SIG-M5 treated with dmso at 0.1 percent for 504 hours (cell line): ENCODE results near the gene TNFAIP6.
"Not testable (repeated sequence)": the region's sequence is repeated elsewhere in the genome, so short reads cannot be mapped to it uniquely, and the experiment has no call there.

Source experiments
- DNase-seq: peaks from one replicate; lab custom pipeline; 2025; ENCODE audit not compliant: unreplicated experiment; lab: John Stamatoyannopoulos, UW

Gene TNFAIP6

GRCh38 chr2:151410485-151410834 lies 53.1 kb downstream of the TNFAIP6 start:
- peak; percentile 24 for DNase-seq

- no peak for DNase-seq
Observed at GRCh38 chr2:151417650-151418049, 60.3 kb downstream of the TNFAIP6 start.

DNA sequence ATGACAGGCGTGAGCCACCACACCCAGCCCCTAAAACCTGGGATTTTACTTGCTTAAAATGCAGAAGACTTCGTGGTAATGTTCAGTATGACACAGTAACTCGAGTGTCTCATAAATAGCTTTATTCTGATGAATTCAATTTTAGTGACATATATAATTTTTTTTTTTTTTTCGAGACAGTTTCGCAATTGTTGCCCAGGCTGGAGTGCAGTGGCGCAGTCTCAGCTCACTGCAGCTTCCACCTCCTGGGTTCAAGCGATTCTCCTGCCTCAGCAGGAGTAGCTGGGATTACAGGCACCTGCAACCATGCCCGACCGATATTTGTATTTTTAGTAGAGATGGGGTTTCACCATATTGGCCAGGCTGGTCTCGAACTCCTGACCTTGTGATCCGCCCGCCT lies 64.3 kb downstream of the TNFAIP6 start:
- DNase-seq, result not testable (repeated sequence)

DNA sequence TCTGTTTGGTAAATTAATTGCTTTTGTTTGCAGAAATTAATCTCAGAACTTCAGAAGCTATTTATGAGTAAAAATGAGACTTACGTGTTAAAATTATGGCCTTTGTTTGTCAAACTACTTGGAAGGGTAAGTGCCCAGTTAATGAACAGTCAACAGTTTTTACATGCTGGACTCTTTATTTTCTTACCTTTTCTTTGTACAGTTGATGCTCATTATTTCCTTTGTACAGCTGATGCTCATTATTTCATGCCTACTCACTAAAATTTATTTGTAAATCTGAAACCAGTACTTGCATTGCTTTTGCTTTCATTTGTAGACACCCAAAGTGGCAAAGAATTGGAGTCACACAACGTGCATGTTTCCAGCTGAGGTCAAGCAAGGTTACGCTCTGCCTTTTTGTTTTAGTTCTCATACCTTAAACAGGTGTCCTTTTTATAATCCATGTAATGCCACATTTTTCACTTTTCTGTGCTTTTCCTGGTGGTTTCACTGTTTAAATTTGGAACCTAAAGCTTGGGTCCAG lies 65.6 kb downstream of the TNFAIP6 start:
- no peak for DNase-seq

DNA sequence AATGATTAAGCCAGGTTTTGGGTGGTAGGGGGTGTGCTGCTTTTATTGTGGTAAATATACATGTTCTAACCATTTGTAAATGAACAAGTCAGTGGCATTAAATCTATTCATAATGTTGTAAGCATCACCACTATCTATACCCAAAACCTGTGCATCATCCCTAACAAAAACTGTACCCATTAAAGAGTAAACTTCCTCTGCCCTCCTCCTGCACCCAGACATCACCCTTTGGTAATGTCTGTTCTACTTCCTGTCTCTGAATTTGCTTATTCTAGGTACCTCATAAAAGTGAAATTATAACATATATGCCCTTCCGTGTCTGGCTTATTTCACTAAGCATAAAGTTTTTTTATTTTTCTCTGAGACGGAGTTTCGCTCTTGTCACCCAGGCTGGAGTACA lies 66.4 kb downstream of the TNFAIP6 start:
- DNase-seq, result no peak
